Karpas-422 (cell line): Measurements from ENCODE around the gene TMPRSS13. TPM values are rescaled to one million over a fixed set of nuclear protein-coding genes. Genes with fewer than 3 reads are reported as not detected.
"Not testable (repeated sequence)": the region's sequence is repeated elsewhere in the genome, so short reads cannot be mapped to it uniquely, and the experiment has no call there.

Source experiments
- DNase-seq: peaks from one replicate; pipeline ENCODE4 v3.0.0-alpha.2; 2015
- H2AFZ ChIP-seq: fragments of 200-600 bp; sonication (generic); 2 replicates; pipeline ENCODE4 v1.6.1; 2014; ENCODE audit warnings: antibody characterized with exemption, low read length, mixed read lengths
- H3K27ac ChIP-seq: fragments of 200-600 bp; sonication (generic); 2 replicates; pipeline ENCODE4 v1.5.1; 2014; ENCODE audit warnings: mild to moderate bottlenecking, low read length, moderate library complexity
- H3K27me3 ChIP-seq: fragments of 200-600 bp; sonication (generic); 2 replicates; pipeline ENCODE4 v1.6.1; 2014; ENCODE audit warnings: low read length, mixed read lengths
- H3K36me3 ChIP-seq: fragments of 200-600 bp; sonication (generic); 2 replicates; pipeline ENCODE4 v1.6.1; 2014; ENCODE audit warnings: low read length, mixed read lengths; ENCODE audit not compliant: insufficient read depth
- H3K4me1 ChIP-seq: fragments of 200-600 bp; sonication (generic); 2 replicates; pipeline ENCODE4 v1.6.1; 2014; ENCODE audit warnings: mild to moderate bottlenecking, low read length, mixed read lengths
- H3K4me2 ChIP-seq: fragments of 200-600 bp; sonication (generic); 2 replicates; pipeline ENCODE4 v1.6.1; 2014; ENCODE audit warnings: low read length, low read depth, mild to moderate bottlenecking; ENCODE audit not compliant: poor library complexity, severe bottlenecking
- H3K4me3 ChIP-seq: fragments of 200-600 bp; sonication (generic); 2 replicates; pipeline ENCODE4 v1.5.1; 2014; ENCODE audit warnings: mild to moderate bottlenecking, antibody characterized with exemption, low read length, mixed read lengths
- H3K79me2 ChIP-seq: fragments of 200-600 bp; sonication (generic); 2 replicates; pipeline ENCODE4 v1.6.1; 2014; ENCODE audit warnings: mild to moderate bottlenecking, low read length, mixed read lengths
- H3K9ac ChIP-seq: fragments of 200-600 bp; sonication (generic); 2 replicates; pipeline ENCODE4 v1.6.0; 2014; ENCODE audit warnings: low read length
- H3K9me2 ChIP-seq: fragments of 200-600 bp; sonication (generic), shearing (Covaris generic); replicated peaks from 2 replicates; pipeline ENCODE4 v1.6.0; 2014; ENCODE audit warnings: mild to moderate bottlenecking, low read length, moderate library complexity; ENCODE audit not compliant: insufficient read depth
- H3K9me3 ChIP-seq: fragments of 300-700, 200-600 bp; sonication (generic); 2 replicates; pipeline ENCODE4 v1.6.1; 2014; ENCODE audit warnings: low read length, mixed read lengths
- H4K20me1 ChIP-seq: fragments of 200-600 bp; sonication (generic); 2 replicates; pipeline ENCODE4 v1.6.1; 2014; ENCODE audit warnings: mild to moderate bottlenecking, antibody characterized with exemption, low read length, low read depth; ENCODE audit not compliant: insufficient read depth
- total RNA-seq: library from RNA; depleted of rRNA; stranded (reverse); fragments of >200 nt; shearing (Covaris generic); gene quantifications from 2 replicates; pipeline ENCODE4 v1.2.3, GENCODE V29; 2014; ENCODE audit warnings: low replicate concordance; rRNA removed

The TMPRSS13 gene
- 0.69 and 1.1 TPM in 2 replicates for total RNA-seq

GRCh38 chr11:117929142-117929915 is at the start of gene TMPRSS13:
Gene TMPRSS13, minus strand, starts transcription at chr11:117929402. Its CDS starts 95 bp downstream, at chr11:117929307.
- Histone ChIP-seq H3K36me3 (no peaks in the 10 kb centered on the region), H3K27ac (no peak within 1 kb of the TSS), H3K9me3 (no peaks in the 10 kb centered on the region), H3K4me3 (no peak within 1 kb of the TSS), H3K9me2 (no peaks in the 10 kb centered on the region), H3K4me1 (no peaks in the 10 kb centered on the region), H3K9ac (no peak within 1 kb of the TSS), H3K4me2 (no peak within 1 kb of the TSS), H2AFZ (no peak within 1 kb of the TSS), H3K79me2 (no peaks in the 10 kb centered on the region), H4K20me1 (no peaks in the 10 kb centered on the region), H3K27me3 (no peaks in the 10 kb centered on the region)
- no peak for DNase-seq

DNA sequence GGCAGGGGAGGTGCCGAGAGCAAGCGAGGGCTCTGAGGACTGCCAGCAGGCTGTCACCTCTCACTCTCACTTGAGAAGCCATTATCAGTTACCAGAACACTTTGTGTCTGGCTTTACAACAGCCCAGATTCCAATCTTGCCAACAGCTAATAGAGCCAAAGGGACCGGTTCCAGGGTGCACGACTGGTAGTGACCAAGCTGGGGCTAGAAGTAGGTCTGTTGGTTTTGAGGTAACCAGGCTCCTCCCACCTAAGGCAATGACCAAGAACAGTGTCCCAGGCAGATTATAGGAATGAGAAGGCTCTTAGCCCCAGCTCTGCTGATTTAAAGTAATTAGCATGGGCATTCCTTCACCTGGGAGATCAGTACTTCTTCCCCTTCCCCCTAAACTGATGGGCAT is 49.8 kb upstream of the TMPRSS13 start:
- no peaks in the 10 kb centered on the region for H3K27me3 ChIP-seq
- H3K9me3 ChIP-seq = no peaks in the 10 kb centered on the region
- no peak overlapping the region for H3K4me3 ChIP-seq
- H3K79me2 ChIP-seq = no peaks in the 10 kb centered on the region
- H3K4me1 ChIP-seq = peaks cover 15% of the 10 kb centered on the region
- H3K4me2 ChIP-seq = no peak overlapping the region
- no peaks in the 10 kb centered on the region for H4K20me1 ChIP-seq
- H3K9ac ChIP-seq = no peak overlapping the region
- H3K36me3 ChIP-seq = no peaks in the 10 kb centered on the region
- no peak overlapping the region for H3K27ac ChIP-seq
- H2AFZ ChIP-seq = no peak overlapping the region
- H3K9me2 ChIP-seq = no peaks in the 10 kb centered on the region
- DNase-seq = no peak

DNA sequence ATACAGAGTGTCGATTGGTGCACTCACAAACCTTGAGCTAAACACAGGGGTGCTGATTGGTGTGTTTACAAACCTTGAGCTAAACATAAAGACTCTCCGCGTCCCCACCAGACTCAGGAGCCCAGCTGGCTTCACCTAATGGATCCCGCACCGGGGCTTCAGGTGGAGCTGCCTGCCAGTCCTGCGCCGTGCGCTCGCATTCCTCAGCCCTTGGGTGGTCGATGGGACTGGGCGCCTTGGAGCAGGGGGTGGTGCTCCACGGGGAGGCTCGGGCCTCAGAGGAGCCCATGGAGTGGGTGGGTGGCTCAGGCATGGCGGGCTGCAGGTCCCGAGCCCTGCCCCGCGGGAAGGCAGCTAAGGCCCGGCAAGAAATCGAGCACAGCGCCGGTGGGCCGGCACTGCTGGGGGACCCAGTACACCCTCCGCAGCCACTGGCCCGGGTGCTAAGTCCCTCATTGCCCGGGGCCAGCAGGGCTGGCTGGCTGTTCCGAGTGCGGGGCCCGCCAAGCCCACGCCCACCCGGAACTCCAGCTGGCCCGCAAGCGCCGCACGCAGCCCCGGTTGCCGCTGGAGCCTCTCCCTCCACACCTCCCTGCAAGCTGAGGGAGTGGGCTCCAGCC is 49.2 kb upstream of the TMPRSS13 start:
- not testable (repeated sequence) for H3K9me2 ChIP-seq, H3K27me3 ChIP-seq, H3K27ac ChIP-seq, H3K36me3 ChIP-seq, DNase-seq, H2AFZ ChIP-seq, H3K9me3 ChIP-seq, H4K20me1 ChIP-seq, H3K4me2 ChIP-seq, H3K9ac ChIP-seq, H3K79me2 ChIP-seq, H3K4me3 ChIP-seq
- peaks cover 15% of the 10 kb centered on the region for H3K4me1 ChIP-seq

- H3K4me1 ChIP-seq = peaks cover 15% of the 10 kb centered on the region
- not testable (repeated sequence) for H2AFZ ChIP-seq, H3K4me2 ChIP-seq, H3K9me2 ChIP-seq, H3K27me3 ChIP-seq, H3K4me3 ChIP-seq, H3K79me2 ChIP-seq, H4K20me1 ChIP-seq, H3K36me3 ChIP-seq, H3K27ac ChIP-seq, H3K9ac ChIP-seq, H3K9me3 ChIP-seq, DNase-seq
Observed at GRCh38 chr11:117977612-117978264, 48.5 kb upstream of the TMPRSS13 start.

GRCh38 chr11:117977029-117977428 is 47.8 kb upstream of the TMPRSS13 start:
- Histone ChIP-seq H3K9me2 (no peaks in the 10 kb centered on the region), H3K4me3 (no peak overlapping the region), H3K36me3 (no peaks in the 10 kb centered on the region), H4K20me1 (no peaks in the 10 kb centered on the region), H3K4me1 (peaks cover 15% of the 10 kb centered on the region), H3K9ac (no peak overlapping the region), H3K79me2 (no peaks in the 10 kb centered on the region), H3K27me3 (no peaks in the 10 kb centered on the region), H3K9me3 (no peaks in the 10 kb centered on the region), H3K4me2 (no peak overlapping the region), H3K27ac (no peak overlapping the region), H2AFZ (no peak overlapping the region)
- no peak for DNase-seq

DNA sequence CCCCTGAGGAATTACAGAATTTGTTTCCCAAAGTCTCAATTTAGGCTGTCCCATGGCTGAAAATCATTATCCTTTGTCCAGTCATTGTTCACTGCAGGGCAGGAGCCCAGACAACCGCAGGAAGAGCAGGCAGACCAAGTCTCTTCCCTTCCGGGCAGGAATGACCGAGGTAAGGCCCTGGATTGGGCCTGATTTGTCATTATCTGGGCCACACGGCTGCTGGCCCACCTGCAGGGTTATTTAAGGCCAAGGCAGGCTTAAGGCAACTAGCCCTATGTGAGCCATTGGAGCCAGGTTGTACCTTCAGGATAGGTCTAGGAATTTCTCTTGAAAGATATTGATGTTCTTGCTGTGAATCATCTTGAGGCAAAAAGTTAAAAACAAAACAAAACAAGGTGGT is 47.2 kb upstream of the TMPRSS13 start:
- Histone ChIP-seq H3K9ac (no peak overlapping the region), H3K4me2 (no peak overlapping the region), H3K4me1 (peaks cover 15% of the 10 kb centered on the region)

DNA sequence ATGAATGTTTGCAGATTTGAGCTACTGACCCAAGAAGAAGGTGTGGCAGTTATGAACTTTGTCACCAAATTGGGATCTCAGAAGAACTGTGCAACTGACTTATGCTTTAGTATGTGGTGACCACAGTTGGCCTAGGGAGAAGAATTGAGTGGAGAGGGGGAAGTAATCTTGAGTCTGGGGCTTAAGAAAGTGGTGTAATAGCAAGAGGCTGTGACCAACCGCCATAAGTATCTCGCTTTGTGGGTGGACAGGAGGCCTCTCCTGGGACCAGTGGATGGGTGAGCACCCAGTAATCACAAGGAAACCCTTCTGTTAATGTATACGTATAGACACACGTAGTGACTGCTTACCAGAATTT is 44.3 kb upstream of the TMPRSS13 start:
- DNase-seq = no peak
- no peak overlapping the region for H3K27ac ChIP-seq
- no peak overlapping the region for H2AFZ ChIP-seq
- H4K20me1 ChIP-seq = no peaks in the 10 kb centered on the region
- H3K9me2 ChIP-seq = no peaks in the 10 kb centered on the region
- H3K4me3 ChIP-seq = no peak overlapping the region
- no peaks in the 10 kb centered on the region for H3K27me3 ChIP-seq
- no peak overlapping the region for H3K4me2 ChIP-seq
- no peaks in the 10 kb centered on the region for H3K9me3 ChIP-seq
- no peaks in the 10 kb centered on the region for H3K36me3 ChIP-seq
- no peaks in the 10 kb centered on the region for H3K4me1 ChIP-seq
- no peak overlapping the region for H3K9ac ChIP-seq
- H3K79me2 ChIP-seq = no peaks in the 10 kb centered on the region

More for the DNA sequence above, 47.2 kb upstream of the TMPRSS13 start:
- H3K9me3 ChIP-seq = no peaks in the 10 kb centered on the region
- no peaks in the 10 kb centered on the region for H3K79me2 ChIP-seq
- H3K27me3 ChIP-seq = no peaks in the 10 kb centered on the region
- no peak overlapping the region for H3K4me3 ChIP-seq
- H4K20me1 ChIP-seq = no peaks in the 10 kb centered on the region
- no peaks in the 10 kb centered on the region for H3K36me3 ChIP-seq
- H3K9me2 ChIP-seq = no peaks in the 10 kb centered on the region
- no peak for DNase-seq
- H3K27ac ChIP-seq = no peak overlapping the region
- no peak overlapping the region for H2AFZ ChIP-seq
